GM18507 (cell line): Measurements from ENCODE around the gene FCRLA.
"Not testable (repeated sequence)": the region's sequence is repeated elsewhere in the genome, so short reads cannot be mapped to it uniquely, and the experiment has no call there.

Source experiments
- DNase-seq: peaks from one replicate; pipeline ENCODE4 v3.0.0; 2011; ENCODE audit warnings: low read depth; ENCODE audit not compliant: insufficient read length; ENCODE audit errors: extremely low spot score
- FAIRE-seq: peaks from 2 replicates; lab custom pipeline; 2011; peaks lifted over from hg19 to GRCh38; lab: Jason Lieb, UNC

The FCRLA gene

DNA sequence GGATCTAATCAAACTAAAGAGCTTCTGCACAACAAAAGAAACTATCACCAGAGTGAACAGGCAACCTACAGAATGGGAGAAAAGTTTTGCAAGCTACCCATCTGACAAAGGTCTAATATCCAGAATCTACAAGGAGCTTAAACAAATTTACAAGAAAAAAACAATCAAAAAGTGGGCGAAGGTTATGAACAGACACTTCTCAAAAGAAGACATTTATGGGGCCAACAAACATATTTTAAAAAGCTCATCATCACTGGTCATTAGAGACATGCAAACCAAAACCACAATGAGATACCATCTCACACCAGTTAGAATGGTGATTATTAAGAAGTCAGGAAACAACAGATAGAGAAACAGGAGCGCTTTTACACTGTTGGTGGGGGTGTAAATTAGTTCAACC, 8.7 kb upstream of the FCRLA start:
- not testable (repeated sequence) for FAIRE-seq, DNase-seq

DNA sequence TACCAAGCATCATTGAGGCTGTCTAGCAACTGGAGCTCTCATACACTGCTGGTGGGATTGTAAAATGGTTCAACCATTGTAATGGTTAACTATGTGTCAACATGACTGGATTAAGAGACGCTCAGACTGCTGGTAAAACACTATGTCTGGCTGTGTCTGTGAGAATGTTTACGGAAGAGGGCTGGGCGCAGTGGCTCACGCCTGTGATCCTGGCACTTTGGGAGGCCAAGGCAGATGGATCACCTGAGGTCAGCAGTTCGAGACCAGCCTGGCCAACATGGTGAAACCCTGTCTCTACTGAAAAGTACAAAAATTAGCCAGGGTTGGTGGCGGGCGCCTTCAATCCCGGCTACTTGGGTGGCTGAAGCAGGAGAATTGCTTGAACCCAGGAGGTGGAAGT, 4.8 kb upstream of the FCRLA start:
- no peak for DNase-seq
- no peak for FAIRE-seq

DNA sequence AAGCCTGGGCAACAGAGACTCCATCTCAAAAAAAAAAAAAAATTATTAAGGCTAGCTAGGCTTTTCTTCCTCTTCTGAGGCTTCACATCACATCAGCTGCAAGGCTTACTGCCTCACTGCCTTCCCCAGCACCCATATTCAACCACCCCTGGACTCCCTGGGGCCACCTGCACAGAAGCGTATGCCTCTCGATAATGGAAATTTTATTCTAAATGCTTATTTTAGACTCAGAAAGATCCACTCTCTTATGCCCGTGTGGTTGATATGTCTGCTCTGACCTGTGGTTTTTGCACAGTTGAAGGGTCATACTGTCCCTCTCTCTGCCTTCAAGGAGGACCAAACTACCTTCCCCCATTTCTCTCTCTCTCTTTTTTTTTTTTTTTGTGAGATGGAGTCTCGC, 1.5 kb upstream of the FCRLA start:
- peak; percentile 85 for FAIRE-seq
- DNase-seq = no peak

DNA sequence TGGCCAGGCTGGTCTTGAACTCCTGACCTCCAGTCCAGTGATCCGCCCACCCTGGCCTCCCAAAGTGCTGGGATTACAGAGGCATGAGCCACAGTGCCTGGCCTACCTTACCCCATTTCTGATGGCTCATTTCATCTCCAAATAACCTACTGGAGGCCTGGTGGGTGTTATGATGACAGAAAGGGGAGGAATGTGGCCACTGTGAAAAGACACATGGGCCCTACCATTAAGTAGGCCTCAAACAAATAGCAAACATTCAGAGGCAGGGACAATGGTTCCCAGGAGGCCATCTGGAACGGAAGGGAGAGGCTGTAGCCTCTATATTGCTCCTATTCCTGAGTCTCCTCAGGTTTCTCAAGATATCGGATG, 932 bp upstream of the FCRLA start:
- DNase-seq = no peak
- FAIRE-seq = no peak

DNA sequence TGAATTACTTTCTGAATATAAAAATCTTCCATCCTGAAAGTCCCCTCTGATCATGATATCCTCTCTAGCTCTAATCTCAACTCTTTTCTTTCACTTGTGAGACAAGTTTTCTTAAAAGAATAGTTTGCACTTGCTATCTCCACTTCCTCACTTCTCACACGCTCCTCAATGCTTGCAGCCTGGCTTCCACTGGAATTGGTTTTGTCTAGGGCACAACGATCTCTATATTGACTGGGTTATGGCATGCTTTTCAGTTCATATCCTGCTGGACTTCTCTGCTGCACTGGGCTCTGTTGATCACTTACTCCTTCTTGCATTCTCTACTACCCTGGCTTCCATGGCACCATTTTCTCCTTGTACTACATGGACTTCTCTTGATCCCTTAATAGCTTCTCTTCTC, 474 bp downstream of the FCRLA start:
- DNase-seq (no peak), FAIRE-seq (no peak)

DNA sequence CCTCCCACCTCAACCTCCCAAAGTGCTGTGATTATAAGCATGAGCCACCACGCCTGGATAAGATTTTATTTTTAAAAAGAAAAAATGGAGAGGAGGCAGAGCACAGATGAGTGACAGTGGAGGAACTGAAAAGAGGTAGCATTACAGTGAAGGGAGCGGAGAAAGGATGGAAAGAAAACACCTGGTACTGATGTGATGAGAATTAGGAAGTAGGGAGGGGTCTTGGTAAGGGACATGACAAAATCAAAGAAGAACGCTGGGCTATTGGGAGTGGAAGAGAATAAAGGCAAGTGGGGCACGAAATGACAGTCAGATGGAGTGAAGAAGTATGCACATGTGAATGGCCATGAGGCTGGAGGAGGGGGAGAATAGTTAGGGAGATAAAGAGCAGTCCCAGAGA, 2.3 kb downstream of the FCRLA start:
- FAIRE-seq = no peak
- DNase-seq = no peak

DNA sequence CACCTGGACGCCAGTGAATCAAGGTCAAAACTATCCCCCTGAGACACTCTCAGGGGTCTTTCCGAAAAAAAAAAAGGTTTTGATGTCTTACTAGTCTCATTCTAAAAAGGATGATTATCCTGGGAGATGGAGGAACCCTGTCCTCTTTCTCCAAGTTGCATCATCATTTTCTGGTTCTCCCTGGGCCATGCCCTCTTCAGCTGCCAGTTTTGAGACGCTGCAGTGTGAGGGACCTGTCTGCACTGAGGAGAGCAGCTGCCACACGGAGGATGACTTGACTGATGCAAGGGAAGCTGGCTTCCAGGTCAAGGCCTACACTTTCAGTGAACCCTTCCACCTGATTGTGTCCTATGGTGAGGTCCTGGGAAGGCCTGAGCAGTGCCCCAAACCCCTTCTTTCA, 3.5 kb downstream of the FCRLA start:
- FAIRE-seq (no peak), DNase-seq (no peak)

DNA sequence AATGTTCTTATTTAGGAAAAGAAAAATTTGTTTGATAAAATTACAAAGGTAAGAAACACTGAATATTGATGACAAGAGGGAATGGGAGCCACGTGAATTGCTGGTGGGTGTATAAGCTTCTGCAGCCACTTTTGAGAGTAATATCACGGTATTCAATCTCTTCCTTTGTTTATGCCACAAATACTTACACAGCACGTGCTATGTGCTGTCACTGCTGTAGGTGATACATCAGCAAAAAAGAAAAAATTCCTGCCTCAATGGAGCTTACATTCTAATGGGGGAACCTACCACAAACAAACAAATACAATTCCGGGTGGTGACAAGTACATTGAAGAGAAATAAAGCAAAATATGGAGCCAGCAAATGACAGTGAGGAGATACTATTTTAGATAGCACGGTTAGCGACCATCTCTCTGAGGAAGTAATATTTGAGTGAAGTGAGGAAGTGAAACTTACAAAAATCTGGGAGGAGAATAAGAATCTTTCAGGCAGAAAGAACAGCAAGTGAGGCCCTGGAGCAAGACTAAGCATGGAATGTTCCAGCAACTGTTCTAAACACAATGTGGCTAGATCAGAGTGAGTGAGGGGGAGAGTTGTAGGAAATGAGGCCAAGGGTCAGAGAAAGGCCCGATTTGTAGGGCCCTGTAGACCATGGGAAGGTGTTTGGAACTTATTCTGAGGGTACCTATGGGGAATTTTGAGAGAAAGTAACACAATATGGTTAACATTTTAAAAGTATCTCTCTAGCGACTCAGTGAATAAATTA, 11.7 kb downstream of the FCRLA start:
- peak; percentile 77 for FAIRE-seq
- no peak for DNase-seq

DNA sequence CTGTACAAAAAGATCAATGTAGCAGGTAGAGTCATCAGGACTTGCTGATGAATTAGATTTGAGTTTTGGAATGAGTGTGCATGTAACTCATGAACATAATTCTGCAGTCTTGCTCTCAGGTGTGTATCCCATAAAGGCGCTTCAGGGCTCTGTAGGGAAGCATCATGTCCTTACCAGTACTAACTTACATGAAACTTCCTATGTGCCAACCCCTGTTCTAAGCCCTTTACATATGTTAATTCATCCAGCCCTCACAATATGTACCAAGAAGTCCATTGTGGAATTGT, 12.2 kb downstream of the FCRLA start:
- DNase-seq (no peak), FAIRE-seq (no peak)

DNA sequence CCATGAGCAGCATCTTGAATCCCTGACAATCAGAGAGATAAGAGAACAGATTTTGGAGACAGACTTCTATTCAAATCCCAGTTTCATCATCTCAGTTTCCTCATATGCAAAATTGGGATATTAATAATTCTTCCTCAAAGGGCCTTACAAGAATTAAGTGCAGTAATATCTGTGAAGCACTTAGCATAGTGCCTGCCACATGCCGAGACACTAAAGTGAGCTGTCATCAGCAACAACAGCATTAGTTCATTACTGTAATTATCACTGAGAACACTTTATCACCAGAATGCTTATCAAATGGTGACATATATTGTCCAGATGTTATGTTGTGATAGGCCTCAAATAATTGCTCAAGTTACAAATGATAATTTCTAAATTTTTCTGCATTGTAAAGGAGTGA, 13.4 kb downstream of the FCRLA start:
- no peak for DNase-seq

DNA sequence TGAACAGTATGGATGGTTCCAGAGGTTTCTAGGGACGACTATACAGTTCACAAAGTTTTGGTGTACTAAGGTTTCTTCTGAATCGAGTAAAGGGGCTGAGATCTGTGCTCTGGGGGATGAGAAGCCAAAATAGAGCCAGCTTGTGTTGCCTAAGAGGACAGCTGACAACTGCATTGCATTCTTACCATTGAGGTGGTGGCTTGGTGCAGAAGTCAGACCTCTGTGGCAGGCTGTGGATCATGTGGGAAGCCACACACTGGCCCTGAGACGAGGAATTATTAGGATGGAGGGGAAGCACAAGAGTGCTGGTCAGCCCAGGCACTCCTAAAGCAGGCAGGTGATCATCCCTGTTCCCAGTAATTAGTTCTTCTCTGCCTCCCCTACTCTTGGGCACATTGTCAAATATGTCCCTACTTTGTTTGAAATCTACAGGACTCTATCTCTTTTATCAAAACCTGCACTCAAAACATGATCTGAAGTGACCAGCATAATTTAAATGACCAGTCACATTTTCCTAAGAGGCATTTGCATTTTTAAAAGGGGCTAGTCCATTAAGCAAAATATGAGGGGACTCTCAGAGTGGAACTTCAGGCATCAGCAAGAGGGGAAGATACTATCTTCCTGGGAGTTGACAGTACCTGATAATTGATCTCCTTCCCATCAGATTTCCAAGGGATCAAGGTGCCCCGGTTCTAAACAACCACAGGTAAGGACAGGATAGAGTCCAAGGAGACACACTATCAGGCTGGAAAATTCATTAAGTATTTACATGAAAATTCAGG, 14.1 kb downstream of the FCRLA start, which contains the start of gene FCRLB:
Gene FCRLB (plus strand): TSS at position 589 of the 782 bp plus-strand sequence. CDS start 1,129 bp downstream, outside the sequence.
- DNase-seq (no peak), FAIRE-seq (no peak)

More for the DNA sequence above, 13.4 kb downstream of the FCRLA start:
- no peak for FAIRE-seq

DNA sequence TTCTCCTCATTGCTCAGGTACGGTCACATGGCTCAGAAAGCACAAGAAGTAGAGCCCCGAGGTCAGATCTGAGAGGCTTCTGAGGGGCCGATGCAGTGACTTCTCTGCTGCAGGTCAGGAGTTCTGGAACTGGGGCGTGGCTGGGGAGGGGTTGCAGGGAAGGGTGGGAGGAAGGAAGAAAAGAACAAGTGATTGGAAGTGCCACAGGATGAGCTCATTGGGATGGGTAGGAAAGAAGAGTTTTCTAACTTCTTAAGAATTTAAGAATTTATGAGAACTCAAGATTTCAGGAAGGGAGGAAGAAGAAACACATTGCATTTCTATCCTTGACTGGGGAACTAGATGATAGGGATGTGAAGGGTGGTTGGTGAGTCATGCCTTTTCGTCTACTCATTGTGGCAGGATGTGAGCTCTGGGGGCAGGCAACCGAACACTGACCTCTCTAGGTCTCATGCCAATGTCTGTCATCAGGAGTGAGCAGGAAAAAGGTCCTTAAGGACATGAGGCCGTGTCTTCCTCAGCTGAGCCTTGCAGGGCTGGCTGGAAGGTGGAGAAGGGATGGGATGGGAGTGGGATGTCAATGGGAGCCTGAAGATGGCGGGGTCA, 14.8 kb downstream of the FCRLA start:
- FAIRE-seq (no peak), DNase-seq (no peak)

DNA sequence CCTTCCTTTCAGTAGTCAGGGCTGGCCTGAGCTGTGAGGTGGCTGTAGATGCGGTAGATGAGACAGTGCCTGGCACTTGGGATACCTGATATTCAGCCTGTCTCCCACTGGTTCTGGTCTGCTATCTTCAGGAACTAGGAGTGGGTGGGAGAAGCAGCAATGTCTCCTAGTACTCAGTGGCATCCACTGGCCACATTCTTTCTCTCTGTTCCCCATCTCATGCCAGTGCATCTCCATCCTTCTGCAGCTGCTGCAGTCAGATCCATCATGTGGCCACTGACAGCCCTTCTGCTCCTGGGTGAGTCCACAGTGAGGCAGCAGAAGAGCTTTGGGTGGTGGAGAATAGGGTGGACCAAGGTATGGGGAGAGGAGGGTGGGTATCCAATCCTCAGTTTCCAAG, 15.4 kb downstream of the FCRLA start:
- no peak for DNase-seq
- FAIRE-seq = no peak

DNA sequence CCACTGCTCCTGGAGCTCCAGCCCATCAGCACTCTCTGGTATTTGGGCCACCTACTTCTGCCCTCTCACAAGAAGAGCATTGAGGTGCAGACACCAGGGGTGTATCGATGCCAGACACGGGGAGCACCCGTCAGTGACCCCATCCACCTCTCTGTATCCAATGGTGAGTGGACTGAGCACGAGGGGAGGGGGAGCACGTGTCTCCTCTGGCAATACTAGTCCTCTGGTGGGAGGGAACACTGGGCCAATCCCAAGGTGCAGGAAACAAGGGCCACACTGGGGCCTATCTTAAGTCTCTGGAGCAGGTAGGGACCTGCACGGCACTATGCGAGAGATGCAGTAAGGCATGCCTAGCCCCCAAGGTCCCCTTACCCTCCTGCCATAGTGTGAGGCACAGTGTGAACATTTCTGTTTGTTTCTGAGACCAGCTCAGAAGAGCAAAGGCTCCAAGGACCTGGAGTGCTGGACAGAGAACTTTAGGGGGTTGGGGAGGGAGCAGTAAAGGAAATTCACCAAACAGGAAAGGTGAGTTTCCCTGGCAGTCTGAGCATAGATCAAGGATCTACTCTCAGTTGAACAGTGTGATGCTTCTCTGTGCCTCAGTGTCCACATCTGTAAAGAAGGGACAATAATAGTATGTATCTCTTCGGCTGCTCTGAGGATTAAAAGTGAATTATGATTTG, 16.6 kb downstream of the FCRLA start:
- FAIRE-seq = no peak
- no peak for DNase-seq

DNA sequence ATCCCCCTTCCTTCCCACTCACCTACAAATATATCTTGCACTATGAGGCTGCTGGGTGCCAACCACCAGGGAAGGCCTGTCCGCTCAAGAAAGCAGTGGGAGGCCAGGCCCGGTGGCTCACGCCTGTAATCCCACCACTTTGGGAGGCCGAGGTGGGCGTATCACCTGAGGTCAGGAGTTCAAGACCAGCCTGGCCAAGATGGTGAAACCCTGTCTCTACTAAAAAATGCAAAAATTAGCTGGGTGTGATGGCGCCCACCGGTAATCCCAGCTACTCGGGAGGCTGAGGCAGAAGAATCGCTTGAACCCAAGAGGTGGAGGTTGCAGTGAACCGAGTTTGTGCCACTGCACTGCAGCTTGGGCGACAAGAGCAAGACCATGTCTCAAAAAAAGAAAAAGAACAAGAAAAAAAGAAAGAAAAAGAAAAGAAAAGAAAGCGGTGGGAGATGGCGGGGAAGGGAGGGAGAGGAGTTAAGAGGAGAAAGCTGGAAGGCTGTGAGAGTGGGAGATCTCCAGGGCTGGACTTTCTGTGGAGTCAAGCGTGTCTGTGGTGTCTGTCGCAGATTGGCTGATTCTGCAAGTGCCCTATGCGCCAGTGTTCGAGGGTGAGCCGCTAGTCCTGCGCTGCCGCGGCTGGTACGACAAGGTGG, 18.4 kb downstream of the FCRLA start:
- peak; percentile 52 for FAIRE-seq

DNA sequence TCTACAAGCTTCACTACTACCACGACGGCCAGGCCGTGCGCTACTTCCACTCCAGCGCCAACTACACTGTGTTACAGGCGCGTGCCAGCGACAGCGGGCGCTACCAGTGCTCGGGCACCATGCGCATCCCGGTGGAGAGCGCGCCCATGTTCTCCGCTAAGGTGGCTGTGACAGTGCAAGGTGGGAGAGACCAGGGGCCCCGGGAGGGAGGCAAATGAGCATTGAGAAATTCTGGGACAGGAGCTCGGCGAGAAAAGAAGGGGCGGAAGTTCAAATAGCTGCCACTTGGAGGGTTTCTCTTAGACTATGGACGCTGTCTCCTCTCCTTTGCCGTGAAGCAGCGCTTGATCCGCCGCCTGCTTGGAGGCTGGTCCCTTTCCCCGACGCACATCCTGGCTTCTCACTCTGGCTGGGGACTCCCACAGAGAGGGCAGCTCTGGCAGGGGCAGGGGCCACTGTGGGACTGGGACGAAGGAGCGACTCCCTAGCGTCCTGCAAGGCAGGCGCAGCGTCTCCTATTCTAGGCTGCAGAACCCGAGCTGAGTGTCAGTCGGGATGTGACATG, 19.0 kb downstream of the FCRLA start:
- no peak for FAIRE-seq
- DNase-seq = no peak

More for the DNA sequence above, 18.4 kb downstream of the FCRLA start:
- not testable (repeated sequence) for DNase-seq

DNA sequence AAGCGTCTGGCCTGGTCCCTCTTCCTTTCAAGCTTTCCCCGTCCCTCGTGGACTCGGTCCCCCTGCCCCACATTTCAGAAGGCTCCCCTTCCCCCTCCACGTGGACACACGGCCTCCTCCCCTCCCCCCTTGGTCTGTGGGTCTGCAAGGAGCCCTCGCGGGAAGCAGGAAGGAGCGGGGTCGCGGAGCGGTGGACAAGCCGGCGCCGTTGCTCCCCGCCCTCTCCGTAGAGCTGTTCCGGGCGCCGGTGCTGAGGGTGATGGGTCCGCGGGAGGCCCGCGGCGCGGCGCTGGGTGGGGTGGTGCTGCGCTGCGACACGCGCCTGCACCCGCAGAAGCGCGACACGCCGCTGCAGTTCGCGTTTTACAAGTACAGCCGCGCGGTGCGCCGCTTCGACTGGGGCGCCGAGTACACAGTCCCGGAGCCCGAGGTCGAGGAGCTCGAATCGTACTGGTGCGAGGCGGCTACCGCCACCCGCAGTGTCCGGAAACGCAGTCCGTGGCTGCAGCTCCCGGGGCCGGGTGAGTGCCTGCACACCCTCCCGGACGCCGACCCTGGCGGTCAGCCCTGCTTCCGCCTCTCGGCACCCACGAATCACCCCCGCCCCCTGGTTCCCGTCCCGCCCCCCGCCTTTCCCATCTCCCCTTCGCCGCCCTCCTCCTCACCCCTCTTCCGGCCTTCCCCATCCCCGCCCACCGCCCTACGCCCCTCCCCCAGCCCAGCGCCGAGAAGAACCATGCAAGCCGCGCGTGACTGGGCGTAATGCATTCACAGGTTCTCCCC, 19.6 kb downstream of the FCRLA start:
- FAIRE-seq (no peak), DNase-seq (peak; percentile 72)

DNA sequence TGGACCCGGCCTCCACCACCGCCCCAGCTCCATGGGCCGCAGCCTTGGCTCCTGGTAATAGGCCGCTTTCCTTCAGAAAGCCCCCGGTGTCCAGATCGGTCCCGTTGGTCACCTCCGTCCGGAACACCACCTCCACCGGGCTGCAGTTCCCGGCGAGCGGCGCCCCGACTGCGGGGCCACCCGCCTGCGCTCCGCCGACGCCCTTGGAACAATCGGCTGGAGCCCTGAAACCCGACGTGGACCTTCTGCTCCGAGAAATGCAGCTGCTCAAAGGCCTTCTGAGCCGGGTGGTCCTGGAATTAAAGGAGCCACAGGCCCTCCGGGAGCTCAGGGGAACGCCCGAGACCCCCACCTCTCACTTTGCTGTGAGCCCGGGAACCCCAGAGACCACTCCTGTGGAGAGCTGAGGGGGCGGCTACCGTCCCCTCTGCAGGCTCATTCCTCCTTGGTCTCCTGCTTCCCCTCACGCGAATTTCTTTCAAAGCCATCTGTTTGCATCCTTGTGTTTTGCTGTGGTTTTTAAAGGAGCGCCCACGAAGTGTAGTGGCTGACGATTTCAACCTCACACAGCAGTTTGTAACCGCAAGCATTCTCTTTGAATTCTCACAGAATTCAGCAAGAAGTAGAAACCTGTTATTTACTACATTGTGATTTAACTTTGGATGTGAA, 20.4 kb downstream of the FCRLA start:
- FAIRE-seq = peak; percentile 57
- DNase-seq = no peak
